ENCODE results near the gene DLG5.

The DLG5 gene

DNA sequence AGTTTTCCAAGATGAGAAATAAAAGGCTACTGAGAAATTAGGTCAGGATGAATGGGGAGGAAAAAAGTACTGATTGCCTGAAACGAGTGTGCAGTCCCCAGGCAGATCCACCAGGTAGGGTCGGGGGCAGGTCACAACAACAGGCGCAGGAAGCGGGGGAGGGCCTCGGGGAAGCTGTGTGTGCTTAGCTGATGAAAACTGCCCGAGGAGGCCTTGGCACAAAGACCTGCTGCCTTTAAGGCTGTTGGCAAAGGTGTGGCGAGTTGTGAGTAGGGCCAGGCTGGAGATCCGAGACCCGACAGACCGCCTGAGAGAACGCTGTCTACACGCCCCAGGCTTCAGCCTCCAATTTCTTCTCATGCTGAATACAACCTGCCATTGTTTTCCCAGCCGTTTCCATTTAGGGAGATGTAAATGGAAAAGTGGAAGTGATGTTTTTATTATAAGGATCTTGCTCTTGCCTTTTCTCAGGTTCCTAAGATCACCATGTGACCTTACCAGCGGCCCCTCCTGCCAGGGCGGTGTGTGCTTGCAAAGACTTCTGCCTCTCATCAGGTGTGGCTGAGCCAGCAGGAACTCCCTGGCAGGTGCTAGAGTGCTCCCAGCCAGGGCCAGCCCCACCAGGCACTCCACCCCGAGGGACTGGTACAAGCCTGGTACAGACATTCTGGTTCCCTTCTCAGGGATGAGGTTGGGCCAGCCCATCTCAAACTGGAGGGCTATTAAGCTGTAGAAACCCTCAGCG lies 60.8 kb downstream of the DLG5 start:
- no peak for FAIRE-seq

DNA sequence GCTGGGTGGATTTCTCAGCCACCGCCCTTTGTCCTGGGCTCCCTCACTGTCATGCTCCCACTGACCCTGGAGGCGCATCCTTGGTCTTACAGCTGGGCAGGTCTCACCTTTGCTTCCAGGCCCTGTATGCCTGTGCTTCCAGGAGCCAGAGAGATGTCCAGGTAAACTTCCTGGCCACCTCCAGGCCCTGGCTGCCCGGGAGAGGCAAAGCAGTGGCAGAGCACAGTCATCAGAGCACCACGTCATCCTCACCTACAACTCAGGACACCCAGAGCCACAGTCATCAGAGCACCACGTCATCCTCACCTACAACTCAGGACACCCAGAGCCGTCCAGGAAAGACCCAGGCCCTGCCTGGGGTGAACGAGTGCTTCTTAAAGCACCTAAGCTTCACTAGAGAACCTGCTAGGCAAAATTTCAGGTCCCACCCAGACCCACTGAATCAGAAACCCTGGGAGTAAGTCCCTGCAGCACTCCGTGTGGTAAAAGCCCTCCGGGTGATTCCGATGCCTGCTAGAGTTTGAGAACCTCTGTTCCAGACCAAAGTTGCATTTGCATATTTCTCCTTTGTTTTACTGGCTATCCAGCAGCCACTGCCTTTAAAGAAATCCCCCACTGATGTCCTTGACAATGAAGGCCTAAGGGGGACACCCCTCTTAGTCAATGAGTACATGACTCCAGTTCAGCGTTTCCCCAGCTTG lies 62.3 kb downstream of the DLG5 start:
- FAIRE-seq: no peak

GRCh38 chr10:77863446-77863845 lies 63.1 kb downstream of the DLG5 start:
- no peak for FAIRE-seq

- no peak for FAIRE-seq
Observed at GRCh38 chr10:77862595-77862994, 64.0 kb downstream of the DLG5 start.

DNA sequence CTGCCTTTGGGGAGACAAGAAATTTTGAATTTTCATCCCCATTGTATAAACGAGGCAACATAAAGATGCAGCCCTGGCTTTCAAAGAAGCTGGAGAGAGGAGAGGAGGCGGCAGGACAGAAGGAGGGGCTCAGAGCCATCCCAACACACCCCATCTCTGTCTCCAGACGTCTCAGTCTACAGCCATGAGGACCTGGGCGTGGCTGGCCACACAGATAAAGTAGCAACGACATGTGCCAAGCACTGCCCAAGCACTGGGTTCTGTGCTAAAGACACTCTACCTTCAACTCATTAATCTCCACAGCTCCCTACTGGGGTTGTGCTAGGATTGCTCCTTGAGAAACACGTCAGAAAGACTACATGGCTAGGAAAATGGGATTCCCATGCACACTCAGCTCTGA lies 65.2 kb downstream of the DLG5 start:
- no peak for FAIRE-seq

DNA sequence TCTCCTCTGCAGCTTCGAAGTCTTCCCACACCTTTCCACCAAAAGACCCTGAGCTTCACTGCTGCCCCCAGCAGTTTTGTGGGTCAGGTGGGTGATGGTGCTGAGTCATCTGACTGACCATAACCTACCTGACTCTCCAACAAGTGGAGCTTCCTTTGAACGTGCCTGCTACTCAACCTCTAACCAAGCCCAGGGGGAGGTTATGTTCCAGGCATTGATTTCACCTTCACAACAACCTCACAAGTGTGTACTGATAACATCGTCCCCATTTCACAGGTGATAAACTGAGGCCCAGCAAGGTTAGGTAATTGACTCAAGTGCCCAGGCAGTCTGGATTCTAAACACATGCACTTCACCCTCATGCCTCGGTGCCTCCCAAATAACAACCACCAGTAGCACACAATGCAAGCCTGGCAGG lies 66.7 kb downstream of the DLG5 start:
- FAIRE-seq: no peak

DNA sequence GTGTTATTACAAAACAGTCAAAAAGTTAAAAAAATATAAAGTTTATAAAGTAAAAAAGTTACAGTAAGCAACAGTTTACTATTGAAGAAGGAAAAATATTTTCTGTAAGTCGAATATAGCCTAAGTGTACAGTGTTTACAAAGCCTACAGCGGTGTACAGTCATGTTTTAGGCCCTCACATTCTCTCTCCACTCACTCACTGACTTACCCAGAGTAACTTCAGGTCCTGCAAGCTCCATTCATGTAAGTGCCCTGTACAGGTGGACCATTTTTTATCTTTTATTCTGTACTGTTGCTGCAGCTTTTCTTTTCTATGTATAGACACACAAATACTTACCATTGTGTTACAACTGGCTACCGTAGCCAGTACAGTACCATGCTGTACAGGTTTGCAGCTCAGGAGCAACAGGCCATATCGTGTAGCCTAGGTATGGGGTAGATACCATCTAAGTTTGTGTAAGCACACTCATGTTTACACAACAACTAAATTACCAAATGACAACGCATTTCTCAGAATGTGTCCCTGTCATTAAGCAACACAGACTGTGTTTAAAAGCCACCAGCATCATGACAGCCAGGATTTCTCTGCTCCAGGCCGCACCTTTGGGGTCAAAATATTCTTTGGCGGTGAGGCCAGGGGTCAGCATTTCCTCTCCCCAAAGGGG lies 67.2 kb downstream of the DLG5 start:
- no peak for FAIRE-seq

- no peak for FAIRE-seq
Observed at GRCh38 chr10:77857272-77857671, 69.3 kb downstream of the DLG5 start.

DNA sequence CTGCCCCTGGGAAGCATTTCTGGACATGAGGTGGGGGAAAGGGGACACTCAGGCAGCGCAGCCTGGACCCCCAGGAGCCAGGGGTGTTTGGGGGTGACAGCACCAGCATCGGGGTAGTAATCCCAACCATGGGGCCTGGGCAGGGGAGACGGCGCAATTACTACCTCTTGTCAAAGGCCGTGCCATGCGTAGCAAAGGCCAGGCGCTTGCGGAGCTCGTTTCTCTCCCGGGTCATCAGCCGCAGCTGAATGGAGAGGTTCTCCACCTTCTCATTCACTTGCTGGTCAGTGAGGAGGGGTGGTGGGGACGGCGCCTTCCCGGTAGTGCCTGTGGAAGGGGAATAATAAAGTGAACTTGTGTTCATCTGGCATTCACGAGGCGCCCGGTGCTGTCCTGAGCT lies 70.0 kb downstream of the DLG5 start:
- FAIRE-seq: no peak

DNA sequence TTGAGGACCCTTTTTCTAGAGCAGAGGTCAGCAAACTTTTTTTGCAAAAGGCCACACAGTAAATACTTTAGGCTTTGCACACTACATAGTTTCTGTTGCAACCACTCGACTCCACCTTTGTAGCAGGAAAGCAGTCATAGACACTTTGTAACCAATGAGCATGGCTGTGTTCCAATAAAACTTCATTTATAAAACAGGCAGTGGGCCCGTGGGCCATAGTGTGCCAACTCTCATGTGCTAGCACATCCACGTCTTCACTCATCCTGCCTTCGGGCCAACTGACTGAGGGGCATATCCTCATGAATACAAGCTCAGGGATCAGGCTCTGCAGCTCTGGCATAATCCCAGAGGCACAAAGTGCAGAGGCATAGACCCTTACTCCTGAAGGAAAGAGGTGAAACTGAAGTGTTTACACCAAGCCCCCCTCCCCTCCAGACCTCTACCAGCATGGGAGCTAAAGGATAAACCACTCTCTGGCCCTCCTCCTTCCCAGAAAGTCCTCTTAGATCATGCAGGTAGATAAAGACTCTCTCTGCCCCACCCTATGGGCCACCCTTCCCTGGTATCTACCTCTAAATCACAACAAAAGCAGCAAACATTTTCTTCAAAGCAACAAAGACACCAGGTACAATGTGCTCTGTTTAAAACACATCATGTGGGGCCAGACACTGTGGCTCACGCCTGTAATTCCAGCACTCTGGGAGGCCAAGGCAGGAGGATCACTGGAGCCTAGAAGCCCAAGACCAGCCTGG lies 71.0 kb downstream of the DLG5 start:
- FAIRE-seq: no peak

DNA sequence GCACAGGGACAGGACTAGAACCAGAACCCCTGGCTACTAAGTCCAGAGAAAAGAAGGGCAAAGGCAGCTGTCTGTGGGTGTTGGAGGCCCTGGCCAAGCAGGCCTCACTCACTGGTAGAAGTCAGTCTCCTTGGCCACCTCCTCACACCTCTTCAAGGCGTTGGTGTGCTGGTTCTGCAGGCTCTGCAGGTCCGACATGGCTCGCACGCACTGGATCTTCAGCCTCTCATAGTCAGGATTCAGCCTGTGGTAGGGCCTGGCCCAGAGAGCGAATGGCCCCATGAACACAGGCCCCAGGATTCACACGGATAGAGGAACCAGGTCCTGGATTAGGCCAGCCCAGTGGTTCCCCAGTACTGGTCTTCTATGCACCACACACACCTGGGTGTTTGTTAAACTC lies 72.4 kb downstream of the DLG5 start:
- no peak for FAIRE-seq

DNA sequence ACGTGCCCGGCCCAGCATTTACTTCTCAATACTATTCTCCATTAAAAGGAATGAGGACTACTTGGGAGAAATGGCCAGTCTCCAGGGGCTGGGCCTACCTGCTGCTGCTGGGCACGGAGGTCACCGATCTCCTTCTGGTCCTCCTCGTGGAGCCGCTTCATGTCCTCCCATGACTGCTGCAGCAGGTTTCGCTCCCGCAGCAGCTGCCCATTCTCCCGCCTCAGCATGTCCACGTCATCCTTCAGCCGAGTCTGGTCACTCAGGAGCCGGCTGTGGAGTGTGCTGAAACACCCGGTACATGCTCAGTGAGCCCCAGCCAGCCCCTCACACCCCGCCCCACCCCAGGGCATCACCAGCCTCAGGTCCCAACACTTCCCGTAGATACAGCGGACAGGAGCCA lies 73.3 kb downstream of the DLG5 start:
- FAIRE-seq: no peak

DNA sequence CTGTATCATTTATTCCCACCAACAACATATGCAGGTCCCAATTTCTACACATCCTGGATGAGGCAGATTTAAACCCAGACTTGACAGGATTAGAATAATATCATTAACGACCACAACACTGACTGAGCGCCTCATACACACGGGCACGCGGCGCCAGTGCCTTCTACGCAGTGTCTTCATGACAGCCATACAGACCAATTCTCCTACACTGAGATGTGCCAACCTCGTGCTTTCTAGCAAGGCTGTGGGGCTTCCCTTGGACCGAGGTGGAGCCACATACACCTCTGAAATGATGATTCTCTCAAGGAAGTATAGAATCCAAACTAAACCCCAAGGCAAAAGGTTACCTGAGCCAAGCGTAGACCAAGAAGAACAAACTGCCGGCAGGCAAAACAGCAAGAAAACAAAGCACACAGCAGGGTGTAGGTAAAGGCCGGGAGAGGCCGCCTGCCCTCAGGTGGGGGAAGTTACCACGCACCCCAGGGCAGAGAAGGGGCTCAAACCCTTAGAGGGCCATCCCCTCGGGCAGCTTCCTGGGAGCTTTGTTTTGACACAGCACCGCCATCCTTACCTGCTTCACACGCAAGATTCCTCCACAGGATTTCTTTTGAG lies 75.8 kb downstream of the DLG5 start:
- FAIRE-seq: no peak

DNA sequence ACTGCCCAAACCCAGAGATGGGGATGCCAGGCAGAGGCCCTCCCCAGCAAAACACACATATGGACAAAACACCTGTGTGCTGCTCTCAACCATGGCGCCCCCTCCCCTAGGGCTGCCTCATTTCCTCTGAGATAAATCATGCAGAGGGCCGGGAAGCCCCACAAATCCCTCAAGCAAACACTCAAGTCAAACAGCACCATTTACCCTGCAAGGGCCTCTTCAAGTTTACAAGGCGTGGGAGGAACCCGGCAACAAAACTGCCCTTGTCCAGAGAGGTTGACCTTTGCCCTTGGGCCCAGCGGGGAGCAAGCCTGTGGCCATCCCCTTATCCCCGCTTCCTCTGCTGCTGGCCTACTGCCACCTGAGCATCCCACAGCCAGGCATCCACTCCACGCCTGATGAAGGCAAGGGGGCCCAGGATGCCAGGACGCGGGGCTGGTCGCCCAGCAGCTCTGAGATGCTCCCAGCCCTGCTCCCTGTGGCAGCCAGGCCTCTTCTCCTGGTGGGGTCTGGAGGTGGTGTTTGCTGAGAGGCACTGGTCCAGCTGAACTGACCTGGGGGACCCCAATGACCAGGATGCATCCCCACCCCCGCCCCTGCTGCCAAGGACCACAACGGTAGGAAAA lies 77.4 kb downstream of the DLG5 start:
- FAIRE-seq: no peak

DNA sequence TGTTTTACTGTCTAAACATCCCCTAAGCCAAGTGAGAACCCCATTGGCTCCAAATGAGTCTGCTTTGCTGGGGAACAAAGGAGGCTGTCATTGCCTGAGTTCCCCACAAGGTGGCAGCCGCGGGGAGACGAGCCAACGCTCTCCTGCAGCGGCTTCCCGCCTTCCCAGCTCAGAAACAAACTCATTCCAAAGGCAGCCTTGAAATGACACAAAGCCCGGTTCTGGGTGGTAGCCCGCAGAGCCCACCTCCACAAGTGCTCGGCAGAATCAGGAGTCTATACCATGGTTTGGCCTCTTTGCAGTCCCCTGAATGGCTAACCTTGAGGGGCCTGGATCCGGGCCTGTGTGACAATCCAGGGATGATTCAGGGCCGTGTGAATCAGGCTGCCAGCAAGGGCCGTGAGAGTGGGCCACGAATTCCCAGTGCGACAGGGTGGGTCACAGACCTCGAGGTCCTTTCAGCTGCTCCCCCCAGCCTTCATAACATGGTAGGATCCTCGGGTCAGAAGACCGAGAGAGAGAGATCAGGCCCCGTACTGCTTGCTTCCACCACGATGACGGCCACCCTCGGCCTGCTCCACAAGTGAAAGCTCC lies 79.7 kb downstream of the DLG5 start:
- FAIRE-seq: peak; percentile 49

DNA sequence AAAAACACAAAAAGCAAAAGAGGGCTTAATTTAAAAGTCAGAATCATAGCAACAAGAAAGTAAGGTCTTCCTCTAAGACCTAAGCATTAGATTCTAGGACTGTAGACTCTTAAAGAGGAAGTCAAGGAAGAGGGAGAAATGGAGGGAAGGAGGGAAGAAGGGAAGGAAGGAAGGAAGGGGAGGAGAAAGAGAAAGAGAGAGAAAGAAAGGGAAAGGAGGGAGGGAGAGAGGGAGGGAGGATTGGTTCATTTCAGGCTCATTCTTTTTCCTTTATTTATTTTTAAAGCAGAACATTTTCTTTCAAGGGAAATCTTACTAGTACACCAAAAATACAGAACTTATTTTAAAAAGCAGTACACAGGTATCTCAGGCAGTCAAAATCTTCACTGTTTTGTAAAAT lies 81.1 kb downstream of the DLG5 start:
- no peak for FAIRE-seq

DNA sequence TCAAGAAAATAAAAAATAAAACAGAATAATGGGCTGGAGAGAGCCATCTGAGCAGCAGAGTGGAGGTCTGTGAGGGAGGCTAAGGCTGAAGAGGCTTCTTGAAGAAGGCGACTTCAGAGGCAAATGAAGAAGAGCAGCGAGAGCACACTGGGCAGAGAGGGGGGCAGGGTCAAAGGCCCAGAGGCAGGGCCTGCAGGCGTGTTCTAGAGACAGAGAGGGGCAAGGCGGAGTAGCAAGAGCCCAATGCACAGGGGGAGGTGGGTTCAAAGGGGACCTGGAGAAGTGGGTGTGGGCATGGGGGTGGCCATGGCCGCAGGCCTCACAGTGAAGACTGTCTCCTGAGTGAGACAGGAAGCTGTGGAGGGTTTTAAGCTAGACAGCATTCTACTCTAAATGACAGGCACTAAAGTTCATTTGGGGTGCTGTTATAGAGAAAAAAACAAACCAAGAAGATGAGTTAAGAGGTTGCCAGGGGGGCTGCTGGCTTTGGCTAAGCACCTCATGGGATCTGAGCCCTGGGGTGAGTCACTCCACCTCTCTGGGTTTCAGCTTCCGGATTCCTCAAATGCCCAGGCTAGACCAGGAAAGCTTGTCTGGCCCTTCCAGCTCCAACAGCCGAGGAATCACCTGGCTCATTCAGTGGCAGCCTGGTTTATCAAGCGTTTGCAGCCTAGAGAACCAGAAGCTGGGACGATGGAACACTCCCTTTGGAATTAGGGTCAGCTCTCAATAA lies 81.7 kb downstream of the DLG5 start:
- no peak for FAIRE-seq

GRCh38 chr10:77844177-77844576 lies 82.4 kb downstream of the DLG5 start:
- no peak for FAIRE-seq

- no peak for FAIRE-seq
Observed at GRCh38 chr10:77843264-77843663, 83.3 kb downstream of the DLG5 start.

GRCh38 chr10:77842652-77843212 lies 83.8 kb downstream of the DLG5 start:
- no peak for FAIRE-seq

All from A204.1 (cell line).